ENCODE data around the gene NEUROG2.

GRCh38 chr4:112514647-112515197, 1.3 kb downstream of the NEUROG2 start:
- TF ChIP-seq, protein P1, sequence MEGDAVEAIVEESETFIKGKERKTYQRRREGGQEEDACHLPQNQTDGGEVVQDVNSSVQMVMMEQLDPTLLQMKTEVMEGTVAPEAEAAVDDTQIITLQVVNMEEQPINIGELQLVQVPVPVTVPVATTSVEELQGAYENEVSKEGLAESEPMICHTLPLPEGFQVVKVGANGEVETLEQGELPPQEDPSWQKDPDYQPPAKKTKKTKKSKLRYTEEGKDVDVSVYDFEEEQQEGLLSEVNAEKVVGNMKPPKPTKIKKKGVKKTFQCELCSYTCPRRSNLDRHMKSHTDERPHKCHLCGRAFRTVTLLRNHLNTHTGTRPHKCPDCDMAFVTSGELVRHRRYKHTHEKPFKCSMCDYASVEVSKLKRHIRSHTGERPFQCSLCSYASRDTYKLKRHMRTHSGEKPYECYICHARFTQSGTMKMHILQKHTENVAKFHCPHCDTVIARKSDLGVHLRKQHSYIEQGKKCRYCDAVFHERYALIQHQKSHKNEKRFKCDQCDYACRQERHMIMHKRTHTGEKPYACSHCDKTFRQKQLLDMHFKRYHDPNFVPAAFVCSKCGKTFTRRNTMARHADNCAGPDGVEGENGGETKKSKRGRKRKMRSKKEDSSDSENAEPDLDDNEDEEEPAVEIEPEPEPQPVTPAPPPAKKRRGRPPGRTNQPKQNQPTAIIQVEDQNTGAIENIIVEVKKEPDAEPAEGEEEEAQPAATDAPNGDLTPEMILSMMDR (IDR thresholded peaks at IDR 0.05), result no peak
- TF ChIP-seq POLR2A (IDR thresholded peaks at IDR 0.05), result no peak
